Skeletal muscle tissue (tissue), 4 donors: ENCODE data around the gene GPI. TPM values are rescaled to one million over a fixed set of nuclear protein-coding genes. Genes with fewer than 3 reads are reported as not detected.
A peak's percentile ranks its signal among the peaks of the same experiment; 100 is the strongest.
"Not testable (repeated sequence)": the region's sequence is repeated elsewhere in the genome, so short reads cannot be mapped to it uniquely, and the experiment has no call there.

Experiments used
- H3K27ac ChIP-seq: one replicate; pipeline ENCODE4 v1.7.0; 2013; ENCODE audit warnings: mild to moderate bottlenecking, low read depth, low read length, inconsistent platforms
- H3K27me3 ChIP-seq, 3 donors: one replicate each; pipeline ENCODE4 v1.7.0; 2013; ENCODE audit warnings: low read length in 3 of 3; ENCODE audit not compliant: control insufficient read depth in 3 of 3, insufficient read depth in 3 of 3
- H3K36me3 ChIP-seq, 3 donors: one replicate each; pipeline ENCODE4 v1.7.0; 2013; ENCODE audit warnings: low read length in 3 of 3; ENCODE audit not compliant: control insufficient read depth in 3 of 3, insufficient read depth in 3 of 3
- H3K4me1 ChIP-seq, 3 donors: one replicate each; pipeline ENCODE4 v1.7.0; 2013; ENCODE audit warnings: low read length in 3 of 3, mild to moderate bottlenecking in 3 of 3; ENCODE audit not compliant: control insufficient read depth in 3 of 3, insufficient read depth in 3 of 3
- H3K4me3 ChIP-seq, 3 donors: one replicate each; pipeline ENCODE4 v1.7.0; 2013; ENCODE audit warnings: low read length in 3 of 3
- H3K9ac ChIP-seq, 3 donors: one replicate each; pipeline ENCODE4 v1.7.0; 2013; ENCODE audit warnings: low read length in 3 of 3, mild to moderate bottlenecking in 3 of 3, moderate library complexity in 2 of 3, low read depth in 1 of 3
- H3K9me3 ChIP-seq, 3 donors: one replicate each; pipeline ENCODE4 v1.7.0; 2013; ENCODE audit warnings: low read length in 3 of 3; ENCODE audit not compliant: control insufficient read depth in 3 of 3
- total RNA-seq: library from RNA; depleted of rRNA; stranded (reverse); fragments of >200 nt; gene quantifications from one replicate; pipeline ENCODE4 v1.2.3, GENCODE V29; 2014
- donor health status: Osteomylitis.

Gene GPI
- total RNA-seq, 1 donor from 2014 or later, result 80.4 TPM

DNA sequence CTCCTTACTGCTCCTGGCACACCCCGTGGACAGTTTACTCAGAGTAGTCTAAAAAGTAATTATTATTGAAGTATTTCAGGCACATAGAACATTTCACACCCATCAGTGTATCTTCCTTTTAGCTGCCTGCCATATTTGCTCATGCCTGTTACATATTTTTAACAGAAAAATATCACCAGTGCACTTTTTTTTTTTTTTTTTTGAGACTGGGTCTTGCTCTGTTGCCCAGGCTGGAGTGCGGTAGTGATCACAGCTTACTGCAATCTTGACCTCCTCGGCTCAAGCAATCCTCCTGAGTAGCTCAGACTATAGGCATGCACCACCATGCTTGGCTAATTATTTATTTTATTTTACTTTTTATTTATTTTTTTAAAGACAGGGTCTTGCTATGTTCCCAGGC, 40.7 kb upstream of the GPI start:
- Histone ChIP-seq H3K4me1 (peaks cover 8 to 15% (median 11%) of the 10 kb centered on the region in 3 donors), H3K27ac (no peak overlapping the region), H3K9ac (no peak overlapping the region), H3K27me3 (no peaks in the 10 kb centered on the region), H3K4me3 (no peak overlapping the region), H3K9me3 (no peaks in the 10 kb centered on the region), H3K36me3 (peaks cover 35 to 45% (median 37%) of the 10 kb centered on the region in 3 donors)

DNA sequence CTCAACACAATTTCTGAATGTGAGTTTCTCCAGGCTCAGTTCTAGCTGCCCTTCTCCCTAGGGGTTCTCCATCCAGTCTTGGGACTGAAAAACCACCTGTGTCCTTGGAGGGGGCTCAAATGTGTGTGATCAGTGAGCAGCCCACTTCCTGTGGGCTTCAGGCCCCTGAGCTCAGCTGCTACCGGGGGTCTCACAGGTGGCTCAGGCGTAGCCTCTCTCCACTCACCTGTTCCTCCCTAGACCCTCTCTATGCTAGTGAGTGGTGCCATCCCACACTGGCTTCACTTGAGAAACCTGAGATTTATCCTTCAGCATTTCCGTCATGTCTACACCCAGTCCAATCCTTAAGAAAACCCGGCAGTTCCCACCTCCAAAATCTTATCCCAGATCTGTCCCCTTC, 39.8 kb upstream of the GPI start:
- H3K4me1 ChIP-seq, result peaks cover 2 to 9% (median 3%) of the 10 kb centered on the region in 3 donors
- peaks cover 32 to 47% (median 42%) of the 10 kb centered on the region in 3 donors for H3K36me3 ChIP-seq
- H3K27ac ChIP-seq, result no peak overlapping the region
- H3K4me3 ChIP-seq, result no peak overlapping the region
- no peaks in the 10 kb centered on the region for H3K27me3 ChIP-seq
- H3K9me3 ChIP-seq, result no peaks in the 10 kb centered on the region
- H3K9ac ChIP-seq, result no peak overlapping the region

DNA sequence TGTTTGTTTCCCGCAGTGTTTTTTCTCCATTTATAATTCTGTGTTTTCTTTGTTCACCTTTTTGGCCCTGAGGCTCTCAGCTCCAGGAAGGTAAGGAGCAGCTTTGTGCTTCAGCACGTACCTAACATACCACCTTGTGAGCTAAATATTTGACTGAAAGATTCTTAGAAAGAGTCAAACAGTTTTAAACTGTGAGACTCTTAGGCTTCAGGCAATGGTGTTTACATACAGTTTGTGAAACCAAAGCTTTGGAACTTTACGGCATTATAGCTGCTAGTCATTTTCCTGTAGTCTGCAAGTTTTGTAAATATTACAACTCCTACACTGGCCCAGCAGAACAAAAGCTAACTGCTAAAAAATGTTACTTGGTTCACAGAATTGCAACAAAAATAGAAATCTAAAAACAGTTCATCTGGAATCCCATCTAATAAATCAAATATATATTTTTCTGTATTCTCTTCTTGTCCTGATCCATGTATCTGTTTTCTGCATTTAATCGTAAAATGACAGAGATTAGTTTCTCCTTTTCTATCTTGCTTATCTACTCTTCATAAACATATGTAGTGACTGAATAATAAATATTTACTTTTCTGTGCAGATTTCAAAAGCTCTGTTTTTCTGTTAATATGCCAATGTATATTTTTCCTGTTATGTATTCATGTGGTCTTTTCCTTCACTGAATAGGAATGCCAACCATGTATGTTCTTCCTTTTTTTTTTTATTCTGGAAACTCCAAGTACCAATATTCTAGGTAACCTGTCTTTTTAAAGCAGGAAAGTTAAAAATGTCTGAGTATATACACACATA, 38.8 kb upstream of the GPI start:
- peaks cover 35 to 51% (median 46%) of the 10 kb centered on the region in 3 donors for H3K36me3 ChIP-seq
- no peak overlapping the region for H3K4me3 ChIP-seq
- no peaks in the 10 kb centered on the region for H3K27me3 ChIP-seq
- H3K9ac ChIP-seq, result no peak overlapping the region
- H3K27ac ChIP-seq, result no peak overlapping the region
- H3K9me3 ChIP-seq, result no peaks in the 10 kb centered on the region
- H3K4me1 ChIP-seq, result peaks cover 0 to 7% (median 0%) of the 10 kb centered on the region in 3 donors

DNA sequence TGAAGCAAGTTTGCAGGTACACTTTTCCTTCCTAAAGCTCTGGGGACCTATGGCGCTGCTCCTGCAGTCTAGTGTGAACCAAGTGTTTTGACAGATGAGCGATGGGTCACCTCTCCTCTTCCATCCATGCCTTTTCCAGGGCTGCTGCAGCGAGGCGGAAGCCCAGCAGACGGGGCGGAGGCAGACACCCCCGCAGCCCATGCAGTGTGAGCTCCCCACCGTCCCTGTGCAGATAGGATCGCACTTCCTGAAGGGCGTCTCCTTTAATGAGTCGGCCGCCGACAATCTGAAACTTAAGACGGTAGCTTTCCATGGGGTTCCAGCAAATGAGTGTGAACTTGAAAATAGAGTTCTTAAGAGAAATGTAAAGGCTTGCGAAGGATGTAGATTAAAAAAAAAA, 37.1 kb upstream of the GPI start:
- Histone ChIP-seq H3K9ac (no peak overlapping the region), H3K9me3 (no peaks in the 10 kb centered on the region), H3K36me3 (peaks cover 30 to 54% (median 47%) of the 10 kb centered on the region in 3 donors), H3K4me3 (no peak overlapping the region), H3K27ac (no peak overlapping the region), H3K4me1 (peaks cover 0 to 7% (median 0%) of the 10 kb centered on the region in 3 donors), H3K27me3 (no peaks in the 10 kb centered on the region)

DNA sequence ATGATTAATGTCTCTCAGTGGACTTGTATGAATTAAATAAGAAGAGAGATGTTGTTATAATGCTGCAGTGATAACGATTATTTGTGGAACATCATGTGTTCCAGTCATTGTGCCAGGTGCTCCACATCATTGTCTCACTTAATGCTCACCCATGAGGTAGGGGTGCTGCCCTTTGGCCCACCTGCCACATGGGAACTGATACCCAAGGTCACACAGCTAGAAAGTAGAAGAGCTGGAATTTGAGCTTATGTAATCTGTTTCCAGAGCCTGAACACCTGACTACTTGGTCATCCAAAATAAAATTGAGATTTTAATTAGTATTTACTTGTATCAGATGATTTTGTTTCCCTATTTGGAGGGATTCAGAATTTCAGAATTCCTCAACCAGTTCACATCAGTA, 36.0 kb upstream of the GPI start:
- H3K4me3 ChIP-seq, result no peak overlapping the region
- peak overlapping the region; percentile 16 for H3K27ac ChIP-seq
- H3K36me3 ChIP-seq, result peaks cover 31 to 56% (median 49%) of the 10 kb centered on the region in 3 donors

DNA sequence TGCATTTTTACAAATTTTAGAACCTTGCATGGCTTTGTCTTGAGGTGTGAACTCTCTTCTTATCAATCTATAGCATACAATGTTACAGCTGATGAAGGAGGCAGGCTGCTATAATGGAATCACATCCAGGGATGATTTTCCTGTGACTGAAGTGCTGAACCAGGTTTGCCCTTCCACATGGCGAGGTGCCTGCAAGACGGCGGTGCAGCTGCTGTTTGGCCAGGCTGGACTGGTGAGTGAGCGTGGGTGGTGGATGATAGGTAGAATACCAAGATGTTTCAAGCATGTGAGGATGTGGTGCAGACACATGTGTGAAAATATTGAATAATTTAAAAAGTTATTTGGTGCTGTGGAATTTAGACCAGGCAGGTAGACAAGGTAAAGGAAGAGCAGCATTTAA, 34.9 kb upstream of the GPI start:
- H3K9ac ChIP-seq, result no peak overlapping the region
- peaks cover 27 to 53% (median 49%) of the 10 kb centered on the region in 3 donors for H3K36me3 ChIP-seq
- no peaks in the 10 kb centered on the region for H3K27me3 ChIP-seq
- H3K27ac ChIP-seq, result no peak overlapping the region
- no peaks in the 10 kb centered on the region for H3K9me3 ChIP-seq
- H3K4me3 ChIP-seq, result no peak overlapping the region
- peaks cover 0 to 7% (median 4%) of the 10 kb centered on the region in 3 donors for H3K4me1 ChIP-seq

More for the DNA sequence above, 36.0 kb upstream of the GPI start:
- Histone ChIP-seq H3K9me3 (no peaks in the 10 kb centered on the region), H3K27me3 (no peaks in the 10 kb centered on the region), H3K9ac (no peak overlapping the region), H3K4me1 (peaks cover 0 to 7% (median 4%) of the 10 kb centered on the region in 3 donors)

DNA sequence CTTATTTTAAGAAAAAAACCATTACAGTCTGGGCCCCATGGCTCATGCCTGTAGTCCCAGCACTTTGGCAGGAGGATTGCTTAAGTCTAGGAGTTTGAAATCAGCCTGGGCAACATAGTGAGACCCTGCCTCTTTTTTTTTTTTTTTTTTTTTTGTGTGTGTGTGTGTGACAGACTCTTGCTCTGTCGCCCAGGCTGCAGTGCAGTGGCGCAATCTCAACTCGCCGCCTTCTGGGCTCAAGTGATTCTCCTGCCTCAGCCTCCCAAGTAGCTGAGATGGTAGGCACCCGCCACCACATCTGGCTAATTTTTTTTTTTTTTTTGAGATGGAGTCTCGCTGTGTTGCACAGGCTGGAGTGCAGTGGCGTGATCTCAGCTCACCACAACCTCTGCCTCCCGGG, 34.4 kb upstream of the GPI start:
- H3K27ac ChIP-seq, H3K4me1 ChIP-seq, H3K9me3 ChIP-seq, H3K27me3 ChIP-seq, H3K4me3 ChIP-seq, H3K9ac ChIP-seq: not testable (repeated sequence)
- peaks cover 27 to 49% (median 44%) of the 10 kb centered on the region in 3 donors for H3K36me3 ChIP-seq

DNA sequence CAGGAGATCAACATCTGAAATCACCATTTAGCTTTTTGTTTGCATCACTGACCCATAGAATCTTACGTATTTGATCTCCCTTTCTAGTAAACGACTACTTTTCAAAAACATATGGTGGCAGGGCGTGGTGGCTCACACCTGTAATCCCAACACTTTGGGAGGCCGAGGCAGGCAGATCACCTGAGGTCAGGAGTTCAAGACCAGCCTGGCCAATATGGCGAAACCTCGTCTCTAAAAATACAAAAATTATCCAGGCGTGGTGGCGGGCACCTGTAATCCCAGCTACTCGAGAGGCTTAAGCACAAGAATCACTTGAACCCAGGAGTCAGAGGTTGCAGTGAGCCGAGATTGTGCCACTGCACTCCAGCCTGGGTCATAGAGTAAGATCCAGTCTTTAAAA, 33.4 kb upstream of the GPI start:
- Histone ChIP-seq H3K27ac (peak overlapping the region; percentile 52), H3K36me3 (peaks cover 25 to 44% (median 37%) of the 10 kb centered on the region in 3 donors)
- H3K4me1 ChIP-seq, H3K9me3 ChIP-seq, H3K4me3 ChIP-seq, H3K27me3 ChIP-seq, H3K9ac ChIP-seq: not testable (repeated sequence)

DNA sequence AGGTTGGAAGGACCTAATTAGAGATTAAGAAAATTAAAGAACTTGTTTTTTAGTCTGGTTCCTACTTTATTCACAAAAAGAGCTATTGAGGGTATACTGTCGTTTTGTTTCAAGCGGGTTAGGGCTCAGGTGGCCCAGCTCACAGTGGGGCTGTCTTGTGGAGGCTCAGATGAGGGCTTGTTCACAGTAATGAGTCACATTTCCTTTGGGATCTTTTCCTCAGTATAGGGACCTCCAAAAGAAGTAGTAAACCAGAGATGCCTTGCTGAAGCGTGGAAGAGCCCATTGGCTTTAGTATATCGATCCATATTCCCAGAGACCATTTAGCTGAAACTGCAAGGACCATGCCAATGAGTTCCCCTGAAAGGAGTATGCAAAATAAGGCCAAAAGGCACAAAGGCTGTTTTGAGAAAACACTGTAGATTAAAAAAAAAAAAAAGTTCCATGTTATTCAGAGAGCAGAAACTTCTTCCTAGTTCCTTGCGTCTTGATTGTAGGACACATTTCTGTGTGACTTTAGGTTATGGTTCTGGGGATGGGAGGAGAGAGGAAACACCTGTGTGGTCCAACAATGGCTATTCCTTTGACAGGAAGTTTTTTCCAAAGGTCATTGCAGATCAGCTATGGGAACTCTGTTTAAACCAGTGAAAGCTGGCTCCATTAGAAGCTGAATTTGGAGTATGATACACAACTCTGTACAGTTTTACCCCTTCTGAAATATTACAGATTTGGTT, 32.8 kb upstream of the GPI start:
- Histone ChIP-seq H3K36me3 (peaks cover 25 to 44% (median 37%) of the 10 kb centered on the region in 3 donors), H3K4me3 (no peak overlapping the region), H3K27ac (peak overlapping the region; percentile 52), H3K27me3 (no peaks in the 10 kb centered on the region), H3K9me3 (no peaks in the 10 kb centered on the region), H3K4me1 (peaks cover 0 to 10% (median 4%) of the 10 kb centered on the region in 3 donors), H3K9ac (no peak overlapping the region)

DNA sequence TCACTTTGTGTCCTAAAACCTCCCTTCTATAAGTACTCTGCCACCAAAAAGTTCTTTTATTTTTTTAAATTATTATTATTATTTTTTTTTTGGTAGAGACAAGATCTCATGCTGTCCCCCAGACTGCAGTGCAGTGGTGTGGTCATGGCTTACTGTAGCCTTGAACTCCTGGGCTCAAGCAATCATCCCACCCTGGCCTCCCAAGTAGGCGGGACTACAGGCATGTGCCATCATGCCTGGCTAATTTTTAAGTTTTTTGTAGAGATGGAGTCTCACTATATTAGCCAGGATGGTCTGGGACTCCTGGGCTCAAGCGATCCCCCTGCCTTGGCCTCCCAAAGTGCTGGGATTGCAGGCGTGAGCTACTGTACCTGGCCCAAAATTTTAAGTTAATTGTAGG, 29.1 kb upstream of the GPI start:
- peaks cover 0 to 5% (median 4%) of the 10 kb centered on the region in 3 donors for H3K4me1 ChIP-seq
- no peaks in the 10 kb centered on the region for H3K9me3 ChIP-seq
- H3K36me3 ChIP-seq, result peaks cover 38 to 49% (median 39%) of the 10 kb centered on the region in 3 donors
- no peaks in the 10 kb centered on the region for H3K27me3 ChIP-seq
- H3K4me3 ChIP-seq, result no peak overlapping the region
- no peak overlapping the region for H3K9ac ChIP-seq
- no peak overlapping the region for H3K27ac ChIP-seq
